Renal cortical epithelial cell (primary cell): ENCODE measurements around the gene CSNK2A1. TPM values are rescaled to one million over a fixed set of nuclear protein-coding genes. Genes with fewer than 3 reads are reported as not detected.
A peak's percentile ranks its signal among the peaks of the same experiment; 100 is the strongest.
"Not testable (repeated sequence)": the region's sequence is repeated elsewhere in the genome, so short reads cannot be mapped to it uniquely, and the experiment has no call there.

Experiments used
- DNase-seq: peaks from one replicate; pipeline ENCODE4 v3.0.0-alpha.2; 2011; ENCODE audit warnings: low read depth
- total RNA-seq: library from RNA; depleted of rRNA; stranded (reverse); fragments of >200 nt; gene quantifications from 2 replicates; pipeline ENCODE4 v1.2.3, GENCODE V29; 2014

CSNK2A1 gene
- total RNA-seq, 1 donor from 2014 or later: 222 TPM

DNA sequence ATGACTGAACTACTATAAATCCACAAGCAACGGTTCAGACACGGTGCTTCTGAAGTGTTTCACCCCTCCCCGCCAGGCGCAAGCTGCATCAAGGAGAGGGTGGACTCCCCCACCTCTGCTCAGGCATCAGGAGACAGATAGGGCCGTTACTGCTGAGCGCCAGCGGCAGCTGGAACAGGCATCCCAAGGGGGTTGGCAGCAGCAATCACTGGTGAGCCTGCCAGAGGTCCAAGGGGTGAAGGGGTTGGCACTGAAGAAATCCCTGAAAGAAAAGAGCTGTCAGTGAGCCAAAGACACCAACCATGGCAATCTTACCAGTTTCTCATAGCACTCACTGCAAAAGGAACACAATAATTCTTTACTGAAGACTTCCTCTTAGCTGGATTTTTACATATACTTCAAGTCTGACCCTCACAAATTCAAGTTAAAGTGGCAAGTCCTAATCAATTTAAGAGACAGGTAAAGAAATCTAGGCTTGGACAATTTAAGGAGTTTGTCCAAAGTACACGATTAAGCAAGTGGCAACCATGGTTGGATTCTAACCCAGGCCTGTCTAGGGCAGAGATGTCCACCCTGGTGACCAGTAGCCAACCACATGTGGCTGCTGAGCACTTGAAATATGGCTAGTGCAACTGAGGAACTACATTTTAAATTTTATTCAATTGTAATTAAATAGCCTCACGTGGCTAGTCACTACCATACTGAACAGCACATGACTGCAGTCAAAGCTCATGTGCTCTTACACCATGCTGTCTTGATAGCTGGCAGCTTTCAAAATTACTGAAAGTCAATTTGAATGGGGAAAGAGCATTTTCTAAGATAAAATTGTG lies 59.6 kb downstream of the CSNK2A1 start:
- no peak for DNase-seq

DNA sequence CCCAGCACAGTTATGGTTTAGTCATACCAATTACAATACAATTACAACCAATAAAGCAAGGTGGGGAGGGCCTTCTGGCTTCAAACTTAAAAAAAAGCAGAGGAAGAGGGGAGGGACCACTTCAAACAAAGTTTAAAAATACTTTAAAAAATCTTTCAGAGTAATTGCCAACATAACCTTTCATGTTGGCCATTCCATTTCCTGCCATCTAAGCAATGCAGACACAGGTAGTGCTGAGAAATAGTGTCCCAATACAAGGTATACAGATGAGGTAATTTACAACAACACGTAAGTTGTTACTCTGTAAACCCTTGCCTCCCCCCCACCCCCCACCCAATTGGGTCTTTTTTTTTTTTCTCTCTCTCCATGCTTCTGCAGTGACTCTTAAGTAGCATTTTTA lies 62.4 kb downstream of the CSNK2A1 start:
- no peak for DNase-seq

DNA sequence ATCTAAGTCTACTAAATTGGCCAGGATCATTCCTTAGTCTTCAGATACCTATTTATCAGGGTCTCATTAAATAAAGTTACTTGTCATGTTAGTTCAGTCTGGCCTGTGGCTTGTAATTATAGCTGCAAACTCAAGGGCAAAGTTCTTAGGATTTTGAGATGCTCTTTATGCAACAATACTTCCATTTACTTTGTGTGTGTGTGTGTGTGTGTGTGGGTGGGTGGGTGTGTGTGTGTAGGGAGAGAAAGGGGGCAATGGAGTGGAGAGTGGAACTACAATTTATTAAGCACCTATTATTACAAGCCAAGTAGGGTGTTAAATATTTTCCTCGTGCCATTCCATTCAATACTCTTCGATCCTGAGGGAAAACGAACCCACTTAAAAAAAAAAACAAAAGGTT lies 63.5 kb downstream of the CSNK2A1 start:
- no peak for DNase-seq

- no peak for DNase-seq
Observed at GRCh38 chr20:479487-479886, 64.1 kb downstream of the CSNK2A1 start.

DNA sequence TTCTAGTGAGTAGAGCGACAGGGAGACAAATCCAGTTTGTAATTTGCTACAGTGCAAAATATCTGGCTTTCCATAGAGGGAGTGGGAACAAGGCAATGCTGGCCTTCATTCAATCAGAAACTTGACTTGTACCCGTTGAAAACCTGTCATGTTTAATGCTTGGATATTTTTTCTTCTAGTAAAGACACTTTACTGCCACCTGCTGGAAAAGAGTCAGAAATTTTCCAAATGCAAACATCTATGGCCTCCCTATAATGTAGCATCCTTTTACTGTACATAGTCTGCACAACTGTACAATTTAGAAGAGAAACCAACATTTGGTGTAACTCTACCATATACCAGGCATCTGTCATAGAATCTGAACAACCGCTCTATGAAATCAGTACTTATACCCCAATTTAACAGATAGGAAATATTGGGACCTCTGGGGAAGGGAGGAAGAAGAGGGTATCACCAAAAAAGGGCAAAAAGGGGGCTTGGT lies 64.6 kb downstream of the CSNK2A1 start:
- DNase-seq: peak; percentile 70

DNA sequence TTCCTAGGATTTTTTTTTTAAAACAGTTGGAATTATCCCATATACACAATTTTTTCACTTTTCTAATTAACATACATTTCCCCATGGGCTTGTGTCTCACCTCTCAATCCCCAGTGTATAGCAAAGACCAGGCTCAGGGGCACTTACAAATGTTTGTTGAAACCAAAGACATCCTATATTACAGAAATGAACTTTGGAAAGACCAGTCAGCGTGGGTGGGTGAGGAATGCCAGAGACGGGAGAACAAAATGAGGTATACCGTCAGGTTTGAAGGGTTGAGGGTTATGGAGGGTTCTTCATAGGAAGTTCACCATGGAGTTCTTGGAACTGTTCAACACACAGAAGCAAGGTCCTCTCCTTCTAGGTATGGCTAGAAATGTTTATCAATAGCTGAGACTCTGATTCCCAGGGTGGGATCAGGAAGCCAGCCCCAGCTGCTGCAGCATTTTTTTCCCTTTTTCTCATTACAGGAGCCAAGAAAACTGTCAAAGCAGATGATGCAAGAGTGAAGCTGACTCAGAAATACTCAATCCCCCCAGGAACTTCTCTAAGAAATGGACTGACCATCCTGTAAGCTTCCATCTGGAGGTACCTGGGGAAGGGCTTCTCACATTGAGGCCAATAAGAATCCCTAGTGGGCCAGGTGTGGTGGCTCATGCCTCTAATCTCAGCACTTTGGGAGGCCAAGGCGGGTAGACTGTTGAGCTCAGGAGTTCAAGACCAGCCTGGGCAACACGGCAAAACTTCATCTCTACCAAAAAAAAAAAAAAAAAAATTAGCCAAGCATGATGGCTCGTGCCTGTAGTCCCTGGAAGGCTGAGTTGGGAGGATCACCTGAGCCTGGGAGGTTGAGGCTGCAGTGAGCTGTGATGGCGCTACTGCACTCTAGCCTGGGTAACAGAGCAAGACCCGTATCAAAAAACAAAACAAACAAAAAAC lies 65.3 kb downstream of the CSNK2A1 start:
- peak; percentile 29 for DNase-seq

- DNase-seq: not testable (repeated sequence)
Observed at GRCh38 chr20:476561-477249, 66.9 kb downstream of the CSNK2A1 start.

- no peak for DNase-seq
Observed at GRCh38 chr20:475463-476357, 67.9 kb downstream of the CSNK2A1 start.

DNA sequence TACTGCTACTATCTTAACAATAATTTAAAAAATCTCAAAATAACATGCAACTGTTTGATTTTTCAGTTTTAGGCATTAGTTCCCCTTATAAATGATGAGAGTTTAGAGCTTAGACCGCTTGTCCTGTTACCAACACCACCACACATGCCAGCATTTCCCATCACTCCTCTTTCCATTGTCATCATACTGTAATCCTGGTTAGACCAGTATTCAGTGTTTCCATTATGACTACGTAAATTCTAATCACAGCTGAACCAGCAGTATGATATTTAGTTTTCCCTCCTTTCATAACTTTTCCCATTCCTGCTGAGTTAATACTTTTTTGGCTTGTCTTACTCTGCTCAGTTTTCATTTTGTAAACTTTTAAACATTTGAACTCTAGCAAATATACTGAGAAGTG lies 69.0 kb downstream of the CSNK2A1 start:
- DNase-seq: no peak

DNA sequence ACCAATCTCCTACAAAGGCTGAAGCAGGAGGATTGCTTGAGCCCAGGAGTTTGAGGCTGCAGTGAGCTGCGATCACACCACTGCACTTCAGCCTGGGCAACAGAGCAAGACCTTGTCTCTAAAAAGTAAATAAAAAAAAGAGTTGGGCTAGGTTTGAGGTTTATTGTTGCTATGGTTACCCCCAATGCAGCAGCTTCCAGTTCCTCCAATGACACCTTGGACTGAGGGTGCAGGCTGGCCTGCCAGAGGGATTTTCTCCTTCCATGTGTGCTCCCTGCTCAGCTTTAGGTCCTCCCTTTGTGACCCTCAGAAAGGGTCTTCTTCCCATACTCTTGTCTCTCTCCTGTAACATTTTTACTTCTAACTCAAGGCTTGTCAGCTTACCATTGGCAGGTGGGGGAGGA lies 70.7 kb downstream of the CSNK2A1 start:
- no peak for DNase-seq

DNA sequence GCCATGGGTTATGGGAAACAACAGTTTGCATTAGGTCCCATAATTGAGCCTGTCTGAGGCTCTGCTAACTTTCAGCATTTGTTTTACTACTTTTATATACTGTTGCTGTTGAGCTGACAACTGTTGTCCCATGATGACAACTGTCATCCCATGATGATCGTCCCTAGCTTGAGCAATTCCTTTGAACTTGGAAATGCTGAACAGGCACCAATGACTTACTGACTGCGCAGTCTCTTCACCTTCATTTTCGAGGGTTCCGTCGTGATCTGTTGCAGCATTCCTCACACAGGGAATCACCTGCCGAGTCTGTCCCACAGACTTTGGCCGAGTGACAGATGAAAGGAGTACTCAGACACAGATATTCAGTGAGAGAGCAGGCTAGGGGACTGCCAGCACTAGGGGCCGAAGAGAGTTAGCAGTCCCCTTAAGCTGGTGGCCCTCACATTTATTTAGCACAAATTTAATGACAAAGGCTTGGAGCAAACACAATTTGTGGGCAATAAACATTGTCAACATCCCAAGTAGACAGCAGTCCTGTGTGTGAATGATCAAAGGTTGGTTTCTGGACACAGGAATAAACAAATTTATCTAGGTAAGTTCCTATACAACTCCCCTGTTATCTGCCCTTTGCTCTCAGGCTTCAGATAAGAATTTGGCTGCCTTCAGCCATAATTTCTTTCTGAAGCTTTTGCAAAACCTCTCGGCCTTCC lies 71.3 kb downstream of the CSNK2A1 start:
- DNase-seq: no peak

DNA sequence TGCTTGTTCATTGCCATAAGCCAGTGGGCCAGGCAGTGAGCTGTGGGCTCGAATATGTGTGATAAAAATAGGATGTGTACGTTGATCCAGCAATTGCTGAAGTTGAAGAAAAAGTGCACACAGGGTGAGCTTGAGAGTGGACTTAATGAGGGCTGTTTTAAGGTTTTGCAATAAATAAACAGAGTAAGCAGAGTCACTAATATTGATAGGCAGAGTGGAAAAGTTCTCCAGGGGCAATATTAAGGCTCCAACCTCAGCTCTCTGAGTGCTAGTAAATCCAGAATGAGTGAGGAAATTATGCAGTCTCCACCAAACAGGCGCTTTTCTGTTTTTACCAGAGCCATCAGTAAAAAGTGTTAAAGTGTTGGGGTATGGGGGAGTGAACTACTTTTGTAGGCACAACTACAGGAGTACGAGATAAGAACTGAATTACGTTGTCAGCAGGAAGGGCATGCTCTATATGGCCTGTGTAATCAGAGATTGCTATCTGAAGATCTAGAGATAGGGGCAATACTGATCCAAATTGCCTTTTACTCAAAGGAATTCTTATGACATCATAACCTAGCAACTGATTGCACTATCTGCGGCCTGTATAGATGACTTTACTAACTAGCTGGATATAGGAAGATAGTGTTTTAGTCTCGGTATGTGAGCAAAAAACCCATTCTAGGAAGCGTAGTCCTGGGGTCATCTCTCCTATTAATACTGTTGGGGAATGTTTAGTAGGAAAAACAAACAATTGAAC lies 73.7 kb downstream of the CSNK2A1 start:
- DNase-seq: no peak

DNA sequence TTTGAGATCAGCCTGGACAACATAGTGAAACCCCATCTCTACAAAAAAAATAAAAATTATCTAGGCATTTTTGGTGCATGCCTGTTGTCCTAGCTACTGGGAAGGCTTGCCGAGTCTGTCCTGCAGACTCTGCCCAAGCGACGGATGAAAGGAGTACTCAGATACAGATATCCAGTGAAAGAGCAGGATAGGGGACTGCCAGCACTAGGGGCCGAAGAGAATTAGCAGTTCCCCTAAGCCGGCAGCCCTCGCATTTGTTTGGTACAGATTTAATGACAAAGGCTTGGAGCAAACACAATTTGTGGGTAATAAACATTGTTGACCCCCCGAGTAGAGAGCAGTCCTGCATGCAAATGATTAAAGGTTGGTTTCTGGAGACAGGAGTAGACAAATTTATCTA lies 75.8 kb downstream of the CSNK2A1 start:
- no peak for DNase-seq

DNA sequence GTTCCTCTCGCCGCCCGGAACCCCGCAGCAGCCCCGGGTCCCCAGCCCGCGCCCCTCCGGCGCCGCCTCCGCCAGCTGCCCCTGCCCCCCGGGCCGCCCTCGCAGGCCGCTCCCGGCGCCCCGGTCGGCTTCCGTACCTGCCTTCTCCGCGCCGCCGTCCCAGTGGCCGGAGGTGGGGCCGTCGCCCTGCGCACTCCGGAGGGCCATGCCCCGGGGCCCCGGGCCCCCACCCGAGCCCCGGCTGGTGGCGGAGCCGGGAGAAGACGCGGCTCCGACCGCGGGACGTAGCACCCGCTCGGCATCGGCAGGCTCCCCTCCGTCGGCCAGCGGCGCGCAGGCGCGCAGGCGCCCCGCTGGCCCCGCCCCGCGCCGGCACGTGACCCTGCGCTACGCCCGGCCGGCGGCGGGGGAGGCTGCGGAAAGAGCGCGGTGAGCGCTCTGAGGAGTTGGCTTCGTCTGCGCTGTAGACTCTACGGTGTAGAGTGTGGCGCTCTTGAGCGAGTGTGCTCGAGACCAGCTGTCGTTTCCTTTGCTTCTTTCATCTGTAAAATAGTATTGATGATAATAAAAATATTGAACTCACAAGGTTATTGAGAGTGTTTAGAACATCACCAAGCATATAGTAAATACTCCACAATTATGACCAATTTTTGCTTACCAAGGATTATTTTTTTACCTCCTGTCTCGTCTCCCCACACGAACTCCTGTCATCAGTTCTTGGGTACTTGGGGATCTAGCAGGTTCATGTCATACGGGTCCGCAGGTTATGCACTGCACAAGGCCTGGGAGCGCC lies 81.2 kb downstream of the CSNK2A1 start, which contains the start of gene TBC1D20:
TBC1D20 (minus strand) TSS at position 335 of the 793 bp plus-strand sequence; CDS start at position 207, 128 bp downstream.
- DNase-seq: peak; percentile 61

- DNase-seq: no peak
Observed at GRCh38 chr20:461254-462198, 82.1 kb downstream of the CSNK2A1 start.

- peak; percentile 60 for DNase-seq
Observed at GRCh38 chr20:460707-461106, 82.9 kb downstream of the CSNK2A1 start.

- no peak for DNase-seq
Observed at GRCh38 chr20:460180-460579, 83.4 kb downstream of the CSNK2A1 start.
